OCI-M2 (cell line): Measurements from ENCODE around the gene ALDH3B1.

ENCODE experiments used
- DNase-seq: peaks from one replicate; lab custom pipeline; 2025; ENCODE audit not compliant: unreplicated experiment; lab: John Stamatoyannopoulos, UW

ALDH3B1 gene

DNA sequence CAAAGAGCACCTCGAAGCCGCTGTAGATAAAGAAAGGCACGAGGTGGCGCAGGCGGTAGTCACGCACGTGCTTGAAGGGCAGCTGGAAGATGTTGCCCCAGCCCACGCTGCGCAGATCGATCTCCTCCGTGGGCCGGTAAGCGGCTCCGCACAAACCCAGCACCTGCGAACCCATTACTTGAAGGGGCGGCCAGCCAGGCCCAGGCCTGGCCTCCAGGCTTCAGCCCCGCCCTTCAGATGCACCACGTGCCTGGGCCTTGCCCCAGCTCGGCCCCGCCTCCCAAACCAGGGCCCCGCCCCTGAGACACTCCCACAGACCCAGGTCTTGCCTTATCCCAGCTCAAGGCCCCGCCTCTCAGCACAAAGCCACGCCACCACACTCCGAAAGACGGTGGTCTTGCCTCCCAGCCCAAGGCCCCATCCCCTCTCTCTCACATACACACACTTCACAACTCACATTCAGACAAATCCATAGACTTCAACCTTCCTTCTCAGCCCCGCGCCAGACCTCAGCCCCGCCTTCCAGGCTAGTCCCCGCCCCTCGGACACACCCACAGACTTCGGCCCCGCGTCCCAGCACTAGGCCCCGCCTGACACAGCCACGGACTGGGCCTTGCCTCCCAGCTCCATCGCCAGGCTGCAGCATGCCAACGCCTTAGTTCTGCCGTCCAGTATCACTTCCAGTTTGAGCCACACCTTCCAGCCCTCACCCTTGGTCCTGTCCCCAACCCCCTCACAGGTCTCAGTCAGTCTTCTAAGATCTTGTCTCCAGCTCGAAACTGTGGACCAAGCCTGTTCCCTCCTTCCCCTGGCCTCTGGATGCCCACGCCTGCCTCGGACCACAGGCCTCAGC lies 13.3 kb upstream of the ALDH3B1 start:
- no peak for DNase-seq

DNA sequence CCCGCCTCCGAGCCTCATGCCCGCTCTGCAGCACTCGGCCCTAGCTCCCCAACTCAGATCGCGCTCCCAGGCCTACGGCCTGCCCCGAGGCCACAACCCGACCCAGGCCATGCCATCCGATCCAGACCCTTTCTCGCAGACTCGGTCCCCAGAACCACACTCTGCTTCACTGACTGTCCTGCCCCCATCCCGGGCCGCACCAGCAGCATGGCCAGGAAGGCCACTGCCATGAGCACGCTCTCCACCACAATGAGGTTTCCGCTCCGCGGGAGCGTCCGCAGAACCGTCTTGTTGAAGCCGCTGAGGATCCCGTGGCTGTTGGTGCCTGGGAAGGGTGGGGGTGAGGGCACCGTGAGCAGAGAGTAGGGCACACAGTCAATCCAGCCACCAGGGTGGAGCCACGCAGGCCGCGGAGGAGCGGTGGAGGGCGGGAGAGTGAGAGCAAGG lies 12.6 kb upstream of the ALDH3B1 start:
- DNase-seq: no peak

DNA sequence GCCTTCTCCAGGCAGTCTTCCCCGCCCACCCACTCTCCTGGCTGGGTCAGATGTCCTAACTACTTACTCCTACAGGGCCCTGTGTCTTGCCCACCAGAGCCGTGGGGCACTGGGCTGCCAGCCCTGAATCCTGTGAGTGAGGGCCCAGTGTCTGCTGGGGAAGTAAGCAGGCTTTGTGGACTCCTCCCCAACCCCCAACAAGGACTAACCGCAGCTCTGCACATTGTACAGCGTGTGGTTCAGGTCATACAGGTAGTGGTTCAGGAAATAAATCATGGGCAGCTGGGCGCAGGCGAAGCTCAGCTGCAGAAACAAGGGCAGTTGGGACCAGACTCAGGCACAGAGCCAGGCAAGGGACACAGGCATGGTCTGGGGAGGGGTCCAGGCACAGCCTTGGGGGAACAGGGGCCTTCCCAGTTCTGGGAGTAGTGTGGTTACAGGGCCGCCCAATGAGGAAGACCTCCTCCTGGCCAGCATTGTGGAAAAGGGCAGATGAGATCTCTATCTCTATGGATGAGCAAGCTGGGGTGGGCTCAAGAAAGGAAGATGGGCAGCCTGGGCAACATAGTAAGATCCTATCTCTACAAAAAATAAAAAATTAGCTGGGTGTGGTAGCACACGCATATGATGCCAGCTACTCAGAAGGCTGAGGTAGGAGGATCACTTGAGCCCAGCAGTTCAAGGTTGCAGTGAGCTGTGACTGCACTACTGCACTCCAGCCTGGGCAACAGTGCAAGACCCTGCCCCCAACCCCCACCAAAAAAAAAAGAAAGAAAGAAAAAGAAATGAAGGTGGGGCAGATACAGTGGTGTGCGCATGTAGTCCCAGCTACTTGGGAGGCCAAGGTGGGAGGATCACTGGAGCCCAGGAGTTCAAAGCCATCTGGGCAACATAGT lies 11.7 kb upstream of the ALDH3B1 start:
- no peak for DNase-seq

DNA sequence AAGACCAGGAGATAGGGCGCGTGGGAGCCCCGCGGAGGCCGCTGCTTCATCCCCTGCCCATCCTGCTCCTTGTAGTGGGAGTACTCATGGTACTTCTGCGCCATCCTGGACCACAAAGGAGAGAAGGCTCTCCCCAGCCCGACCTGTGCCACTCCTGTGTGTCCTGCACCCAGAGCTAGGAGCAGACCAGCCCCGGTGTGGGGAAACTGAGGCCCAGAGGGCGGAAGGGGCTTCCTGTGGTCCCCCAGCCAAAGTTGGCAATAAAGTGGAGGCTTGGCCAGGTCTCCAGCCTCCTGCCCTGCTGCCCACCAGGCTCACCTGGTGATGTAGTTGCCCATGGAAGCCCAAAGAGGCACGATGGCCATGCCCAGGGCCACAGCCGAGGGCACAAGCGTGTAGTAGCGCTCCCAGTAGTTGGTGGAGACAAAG lies 10.9 kb upstream of the ALDH3B1 start:
- no peak for DNase-seq

DNA sequence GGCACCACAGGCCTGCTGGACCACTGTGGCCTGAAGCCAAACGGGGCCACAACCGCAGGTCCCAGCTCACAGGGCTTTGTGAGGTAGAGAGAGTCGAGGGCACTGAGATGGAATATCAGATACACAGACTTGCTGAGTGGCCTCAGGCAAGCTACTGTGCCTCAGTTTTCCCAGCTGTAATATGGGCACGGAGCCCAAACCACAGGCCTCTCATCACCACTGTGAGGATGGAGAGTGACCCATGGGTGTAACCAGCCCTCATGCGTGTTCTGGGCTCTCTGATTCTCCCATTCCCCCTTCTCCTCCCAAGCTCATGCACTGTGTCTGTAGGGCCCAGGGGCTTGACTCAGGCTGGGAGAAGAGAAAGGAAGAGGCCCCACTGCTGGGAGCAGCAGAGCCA lies 10.4 kb upstream of the ALDH3B1 start:
- no peak for DNase-seq

DNA sequence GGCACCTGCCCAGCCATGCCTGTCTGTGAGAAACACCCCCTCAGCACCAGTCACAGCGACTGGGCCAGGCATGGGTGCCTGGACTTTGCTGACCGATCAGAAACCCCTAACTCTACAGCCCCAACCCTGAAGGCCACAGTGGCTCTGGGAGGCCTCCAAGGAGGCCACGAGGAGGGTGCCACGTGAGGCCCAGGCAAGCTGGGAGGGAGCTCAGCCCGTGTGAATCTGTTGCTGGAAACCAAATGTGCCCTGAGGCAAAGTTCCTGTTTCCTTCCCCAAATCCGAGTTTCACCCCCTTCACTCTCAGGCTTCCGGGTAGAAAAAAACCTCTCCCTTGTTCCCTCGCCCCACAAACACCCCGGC lies 7.6 kb upstream of the ALDH3B1 start:
- no peak for DNase-seq

DNA sequence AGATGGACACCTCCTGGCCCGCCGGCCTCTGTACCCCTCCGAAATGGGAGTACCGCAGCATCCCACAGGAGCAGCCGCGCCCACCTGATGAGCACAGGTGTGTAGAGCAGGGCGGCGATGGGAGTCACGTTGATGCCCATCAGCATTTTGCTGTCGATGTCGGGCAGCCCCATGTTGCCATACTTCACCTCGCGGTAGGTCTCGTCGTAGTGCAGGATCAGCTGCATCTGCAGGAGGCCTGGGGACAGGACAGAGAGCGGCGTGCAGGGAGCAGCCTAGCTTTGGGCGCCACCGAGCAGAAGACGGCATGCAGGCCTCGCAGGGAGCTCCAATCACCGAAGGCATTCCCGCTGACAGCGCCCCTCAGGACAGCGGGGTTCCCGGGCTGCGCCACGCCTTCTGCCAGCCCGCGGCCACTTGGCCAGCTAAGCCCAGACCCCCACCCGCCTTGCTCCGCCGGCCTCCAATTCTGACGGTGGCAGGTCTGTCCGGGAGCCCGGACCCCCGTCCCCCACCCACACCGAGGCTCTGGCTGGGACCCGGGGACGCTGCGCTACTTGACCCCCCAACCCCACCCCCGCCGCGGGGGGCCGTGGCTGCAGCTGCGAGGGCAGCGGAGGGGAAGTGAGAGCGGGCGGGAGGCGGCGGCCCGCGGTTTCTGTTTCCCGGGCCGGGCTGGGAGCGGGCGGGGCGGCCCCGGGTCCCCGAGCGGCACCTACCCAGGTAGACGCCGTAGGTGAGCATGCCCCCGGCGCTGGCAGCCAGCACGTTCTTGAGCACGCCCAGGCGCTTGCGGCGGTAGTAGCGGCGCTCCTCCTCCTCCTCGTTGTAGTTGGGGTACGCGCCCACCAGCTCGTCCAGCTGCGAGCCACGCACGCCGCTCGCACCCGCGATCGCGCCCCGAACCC lies 6.9 kb upstream of the ALDH3B1 start:
- DNase-seq: no peak

DNA sequence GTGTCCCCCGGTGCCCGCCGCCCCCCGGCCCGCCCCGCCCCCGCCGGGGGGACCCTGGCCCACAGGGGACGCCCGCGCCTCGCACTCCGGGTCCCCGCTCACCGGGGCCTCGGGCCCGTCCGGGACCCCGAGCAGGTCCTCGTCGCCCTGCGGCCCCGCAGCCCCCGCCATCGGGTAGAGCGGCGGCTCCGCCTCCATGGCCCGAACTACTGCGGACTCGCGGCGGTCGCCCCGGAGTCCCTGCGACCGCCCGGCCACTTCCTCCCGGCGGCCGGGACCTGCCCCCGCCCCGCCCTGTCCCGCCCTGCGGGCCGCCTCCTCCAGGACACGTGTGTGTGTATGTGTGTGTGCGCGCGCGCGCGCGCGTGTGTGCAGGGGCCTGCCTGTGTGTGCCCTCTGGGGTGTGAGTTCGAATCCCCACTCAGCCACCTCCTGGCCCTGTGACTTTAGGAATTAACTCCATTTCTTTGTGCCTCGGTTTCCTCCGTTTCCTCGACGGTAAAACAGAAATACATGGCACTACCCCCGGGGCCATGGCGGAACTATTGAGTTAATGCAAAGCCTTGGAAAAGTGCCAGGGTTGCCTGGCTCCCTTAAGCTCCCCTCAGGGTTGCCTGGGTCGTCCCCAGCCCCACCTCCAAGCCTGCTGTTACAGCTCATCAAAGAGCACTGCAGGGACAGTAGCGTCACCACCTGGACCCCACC lies 6.1 kb upstream of the ALDH3B1 start, which contains the start of gene UNC93B1:
TSS of gene UNC93B1 (minus strand) at position 252 of the 705 bp plus-strand sequence. CDS start at position 198, 54 bp downstream.
- DNase-seq: no peak

DNA sequence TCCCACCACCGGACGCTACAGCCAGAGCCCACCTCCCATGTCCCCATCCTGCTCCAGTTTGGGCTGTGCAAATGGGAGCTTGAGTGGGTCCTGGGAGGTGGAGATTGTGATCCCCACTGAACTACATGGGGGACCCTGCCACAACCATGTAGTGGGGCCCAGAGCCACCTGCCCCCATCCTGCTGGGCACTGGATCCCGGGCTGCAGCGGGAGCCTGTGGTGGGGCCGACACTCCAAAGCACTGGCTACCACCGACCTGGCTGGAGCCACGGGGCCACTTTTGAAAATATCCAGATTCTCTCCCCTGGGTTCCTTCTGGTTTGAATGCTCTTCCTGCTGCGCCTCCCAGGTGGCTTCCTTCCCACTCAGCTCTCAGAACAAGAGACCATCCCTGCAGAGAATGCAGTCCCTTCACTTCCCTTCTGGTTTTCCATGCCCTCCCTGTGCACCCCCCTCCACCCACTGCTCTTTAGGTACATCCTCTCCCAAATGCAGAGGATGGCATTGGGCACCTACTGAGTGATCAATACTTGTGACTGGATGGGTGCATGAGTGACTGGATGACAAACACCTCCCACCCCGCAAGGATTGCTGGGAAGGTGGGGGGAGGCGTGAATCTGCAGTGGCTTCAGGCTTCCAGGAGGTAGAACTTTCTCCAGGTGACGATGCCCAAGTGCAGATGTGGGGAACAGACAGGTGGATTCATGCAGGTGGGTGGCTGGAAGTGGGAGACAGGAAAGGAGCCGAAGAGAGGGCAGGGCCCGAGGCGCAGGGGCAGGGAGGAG lies 5.4 kb upstream of the ALDH3B1 start:
- no peak for DNase-seq

DNA sequence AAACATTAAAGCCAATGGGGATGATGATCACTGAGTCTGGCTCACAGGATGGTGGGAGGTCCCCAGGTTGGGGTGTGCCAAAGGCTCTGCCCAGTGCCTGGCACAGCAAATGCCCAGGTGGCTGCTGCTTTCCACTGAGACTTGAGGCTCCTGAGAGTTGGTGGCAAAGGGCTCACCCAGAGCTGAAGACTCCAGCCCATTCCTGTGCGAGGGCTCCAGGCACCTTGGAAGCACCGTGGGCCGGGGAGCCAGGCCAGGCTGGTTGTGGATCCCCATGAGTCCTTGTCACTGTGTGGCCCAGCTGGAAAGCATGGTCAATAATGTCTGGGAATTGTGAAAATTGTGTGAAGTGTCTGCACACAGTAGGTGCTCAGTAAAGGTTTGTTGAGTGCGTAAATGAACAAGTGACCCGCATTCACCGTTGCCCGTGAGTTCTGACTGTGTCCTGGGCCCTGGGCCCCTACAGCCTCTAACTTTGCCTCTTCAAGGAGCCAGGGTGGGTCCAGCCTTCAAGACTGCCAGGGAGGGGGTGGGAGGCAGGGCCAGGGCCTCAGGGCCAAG lies 3.4 kb upstream of the ALDH3B1 start:
- no peak for DNase-seq

DNA sequence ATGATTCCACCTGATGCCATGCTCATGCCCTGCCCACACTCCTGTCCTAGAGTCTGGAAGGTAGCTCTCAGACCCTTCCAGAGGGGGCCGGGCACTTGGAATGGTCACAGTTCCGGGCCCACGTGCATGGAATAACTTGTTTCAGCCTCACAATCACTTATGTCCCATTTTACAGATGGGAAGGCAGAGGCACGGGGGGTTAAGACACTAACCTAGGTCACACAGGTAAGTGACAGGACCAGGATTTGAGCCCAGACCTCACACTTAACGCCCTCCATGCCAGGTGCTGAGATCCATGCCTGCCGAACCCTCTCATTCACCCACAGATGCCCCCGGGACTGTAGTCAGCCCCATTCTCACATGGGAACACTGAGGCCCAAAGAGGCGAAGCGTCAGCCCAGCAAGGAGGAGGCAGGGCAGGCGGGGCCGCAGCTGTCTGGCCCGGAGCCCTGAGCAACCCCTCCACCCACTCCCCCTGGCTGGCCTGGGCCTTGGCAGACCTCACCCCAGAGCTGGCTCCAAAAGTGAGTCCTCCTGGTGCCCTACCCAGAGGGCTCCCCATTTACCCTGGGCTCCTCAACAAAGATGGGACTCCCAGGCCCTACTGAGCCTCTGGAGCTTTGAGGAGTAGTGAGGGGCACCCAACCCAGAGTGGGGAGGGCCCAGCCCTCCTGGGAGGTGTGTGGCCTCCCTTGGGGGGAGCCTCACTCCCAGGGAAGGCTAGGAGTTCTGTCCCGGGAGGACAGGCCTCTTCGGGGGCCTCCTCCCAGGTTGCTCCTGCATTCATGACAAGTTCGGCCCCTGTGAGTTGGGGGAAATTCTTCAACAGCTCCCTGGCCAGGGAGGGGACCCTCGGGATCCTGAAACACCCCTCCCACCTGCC lies 2.4 kb upstream of the ALDH3B1 start:
- no peak for DNase-seq

DNA sequence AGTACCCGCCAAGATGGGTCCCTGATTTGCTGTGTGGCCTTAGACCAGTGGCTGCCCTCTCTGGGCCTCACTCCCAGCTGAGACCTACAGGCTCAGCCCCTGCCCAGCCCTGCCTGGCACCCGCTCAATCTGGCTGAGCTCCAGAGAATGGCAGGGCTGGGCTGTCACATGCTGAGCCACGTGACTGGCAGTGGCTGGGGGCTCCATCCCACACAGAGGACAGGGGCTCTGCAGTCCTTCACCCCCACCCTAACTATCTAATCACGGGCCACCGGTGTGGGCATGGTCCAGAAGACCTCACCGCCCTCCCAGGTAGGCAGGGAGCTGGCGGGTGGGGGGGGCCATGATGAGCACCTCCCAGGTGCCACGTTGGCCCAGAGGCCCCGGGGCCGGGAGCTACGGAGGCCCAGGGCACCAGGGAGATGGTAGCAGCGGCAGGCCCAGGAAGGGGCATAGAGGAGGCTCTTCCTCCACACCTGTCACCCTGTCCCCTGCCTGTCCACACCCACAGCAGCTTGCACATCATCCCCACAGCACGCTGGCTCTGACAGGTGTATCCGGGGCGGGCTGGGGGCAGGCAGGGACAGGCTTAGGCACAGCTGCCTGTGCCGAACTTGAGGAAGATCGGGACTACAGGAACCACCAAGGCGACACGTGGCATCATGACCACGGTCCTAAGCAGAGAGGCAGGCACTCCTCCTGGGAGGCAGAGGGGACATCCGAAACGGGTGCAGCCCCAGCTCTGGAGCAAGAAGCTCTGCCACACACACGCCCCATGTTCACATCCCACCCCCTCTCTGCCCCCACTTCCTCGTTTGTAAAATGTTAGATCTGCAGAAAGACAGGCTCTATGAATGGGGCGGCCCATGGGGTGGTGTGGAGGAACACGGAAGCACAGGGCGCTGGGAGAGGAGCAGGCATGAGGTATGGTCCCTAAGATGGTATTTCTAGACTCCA lies 1.5 kb upstream of the ALDH3B1 start:
- DNase-seq: no peak

DNA sequence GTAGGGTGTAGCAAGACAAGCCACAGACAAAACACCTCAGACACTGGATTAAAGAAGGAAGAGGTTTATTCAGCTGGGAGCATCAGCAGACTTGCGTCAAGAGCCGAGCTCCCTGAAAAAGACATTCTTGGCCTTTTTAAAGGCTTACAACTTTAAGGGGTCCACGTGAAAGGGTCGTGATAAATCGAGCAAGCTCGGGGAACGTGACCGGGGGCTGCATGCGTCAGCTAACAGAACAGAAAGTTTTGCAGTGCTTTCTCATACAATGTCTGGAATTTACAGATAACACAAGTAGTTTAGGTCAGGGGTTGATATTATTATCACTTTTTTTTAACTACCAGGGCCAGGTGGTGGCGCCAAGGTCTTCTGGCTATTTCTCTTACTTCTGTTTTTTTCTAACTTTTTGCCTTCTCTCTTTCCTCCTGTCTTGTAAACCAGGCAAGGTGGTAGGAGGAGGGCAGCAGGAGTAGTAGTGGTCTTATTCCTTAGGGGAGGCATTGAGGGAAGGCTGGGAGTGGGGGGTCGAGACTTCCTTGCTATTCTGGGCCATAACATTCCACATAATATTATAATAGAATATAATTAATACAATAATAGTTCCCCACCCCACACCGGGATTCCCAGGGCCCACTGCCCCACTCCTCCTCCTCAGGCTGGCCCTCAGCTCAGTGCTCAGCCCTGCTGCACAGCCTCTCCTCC lies 587 bp upstream of the ALDH3B1 start:
- peak; percentile 62 for DNase-seq

DNA sequence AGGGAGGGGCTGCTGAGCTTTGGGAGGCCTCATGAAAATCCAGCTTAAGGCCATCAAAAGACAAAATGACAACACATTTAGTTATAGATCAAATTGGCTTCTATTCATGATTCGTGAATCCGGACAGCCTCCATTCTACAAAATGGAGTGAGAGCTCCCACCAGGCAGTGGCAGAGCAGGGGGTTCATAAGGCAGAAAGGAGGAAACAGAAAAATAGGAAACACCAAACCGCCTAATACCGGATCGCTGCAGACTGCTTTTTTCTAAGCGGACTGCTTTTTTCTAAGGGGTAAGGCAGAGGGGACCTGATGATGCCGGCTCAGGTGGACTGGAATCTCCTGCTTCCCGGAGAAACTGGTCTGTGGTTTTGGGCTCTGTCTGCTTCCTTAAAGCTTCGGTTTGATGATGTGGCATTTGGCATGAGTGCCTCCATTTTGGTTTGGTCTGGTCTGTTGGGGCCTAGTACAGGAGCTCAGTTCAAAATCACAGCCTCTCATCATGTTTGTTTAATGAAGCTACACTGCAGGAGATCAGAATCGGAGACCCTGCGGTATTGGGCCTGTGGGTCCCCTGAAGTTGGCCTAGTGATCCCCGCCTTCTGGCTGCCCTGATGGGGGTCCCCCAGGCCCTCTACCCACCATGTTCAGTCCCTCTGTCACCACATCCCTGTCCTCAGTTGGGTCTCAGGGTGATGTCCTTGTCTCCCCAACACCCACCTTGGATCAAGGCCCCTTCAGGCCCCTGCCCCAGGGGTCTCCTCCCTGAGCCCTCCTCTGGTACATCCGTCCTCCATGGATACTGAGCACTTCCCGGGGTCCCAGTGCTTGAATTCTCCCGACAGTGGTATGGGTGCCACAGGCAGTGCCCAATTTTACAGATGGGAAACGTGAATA lies 1.2 kb downstream of the ALDH3B1 start:
- no peak for DNase-seq

DNA sequence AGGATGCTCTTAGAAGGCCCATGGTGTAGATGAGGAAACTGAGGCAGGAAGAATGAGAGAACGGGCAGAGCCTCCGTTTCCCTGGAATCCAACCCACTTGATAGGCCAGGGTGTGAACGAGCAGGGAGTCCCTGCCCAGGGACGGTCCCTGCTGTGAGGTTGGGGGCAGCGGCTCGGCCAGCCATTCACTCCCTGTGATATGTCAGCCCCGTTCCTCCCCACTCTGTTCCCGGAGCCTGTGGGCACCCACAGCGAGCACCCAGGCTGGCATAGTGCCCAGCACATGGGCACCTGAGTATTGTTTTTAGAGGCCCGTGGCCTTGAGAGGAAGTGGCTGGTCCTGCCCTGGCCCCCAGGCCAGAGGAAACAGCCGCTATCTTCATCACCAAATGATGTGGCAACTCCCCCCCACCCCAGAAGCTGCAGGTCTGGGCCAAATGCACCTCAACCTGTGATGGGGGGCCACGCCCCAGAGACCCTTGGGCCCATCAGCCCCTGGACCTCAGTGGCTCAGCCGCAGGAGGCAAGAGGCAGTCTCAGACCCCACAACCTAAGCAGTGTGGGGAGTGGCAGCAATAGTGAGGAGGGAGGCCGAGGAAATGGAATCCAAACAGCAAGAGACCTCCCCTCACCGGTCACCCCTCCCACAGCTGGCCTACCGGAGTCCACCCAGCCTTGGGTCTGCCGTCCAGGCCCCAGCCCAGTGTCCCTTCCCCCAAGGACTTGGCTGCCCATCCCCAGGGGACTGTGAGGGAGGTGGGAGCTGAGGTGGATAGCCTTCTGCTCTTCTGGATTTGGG lies 2.1 kb downstream of the ALDH3B1 start:
- no peak for DNase-seq
